NCI-H69 (cell line): ENCODE results near the gene OR10W1.

Experiments
- DNase-seq: peaks from one replicate; lab custom pipeline; 2025; lab: John Stamatoyannopoulos, UW

OR10W1 gene

GRCh38 chr11:58268142-58268541, at the start of gene OR10W1:
TSS of gene OR10W1 (minus strand) at chr11:58268260. CDS start at chr11:58267858, 402 bp downstream.
- DNase-seq: no peak

GRCh38 chr11:58316142-58316541, 48.1 kb upstream of the OR10W1 start:
- DNase-seq: no peak

- DNase-seq: no peak
These were observed 33.5 kb upstream of the OR10W1 start for GRCh38 chr11:58301576-58301975.

- DNase-seq: no peak
These were observed 24.0 kb upstream of the OR10W1 start for GRCh38 chr11:58292017-58292416.

- DNase-seq: no peak
These were observed 21.2 kb upstream of the OR10W1 start for GRCh38 chr11:58289266-58289665.

GRCh38 chr11:58286249-58286648, 18.2 kb upstream of the OR10W1 start:
- peak; percentile 39 for DNase-seq

GRCh38 chr11:58285483-58286040, 17.5 kb upstream of the OR10W1 start:
- DNase-seq: no peak

GRCh38 chr11:58276151-58276550, 8.1 kb upstream of the OR10W1 start:
- no peak for DNase-seq

GRCh38 chr11:58275002-58275401, 6.9 kb upstream of the OR10W1 start:
- no peak for DNase-seq

GRCh38 chr11:58259983-58260382, 8.1 kb downstream of the OR10W1 start:
- no peak for DNase-seq

GRCh38 chr11:58254936-58255335, 13.1 kb downstream of the OR10W1 start:
- no peak for DNase-seq

- DNase-seq: no peak
These were observed 24.1 kb downstream of the OR10W1 start for GRCh38 chr11:58243954-58244353.

GRCh38 chr11:58227956-58228615, 40.0 kb downstream of the OR10W1 start:
- DNase-seq: no peak

GRCh38 chr11:58222721-58223120, 45.3 kb downstream of the OR10W1 start:
- DNase-seq: no peak
